ENCODE results near the gene C1orf232. TPM values are rescaled to one million over a fixed set of nuclear protein-coding genes. Genes with fewer than 3 reads are reported as not detected.

The C1orf232 gene
- total and polyA plus RNA-seq, 8 donors = not detected

GRCh38 chr1:26132834-26133167 lies 36.0 kb downstream of the C1orf232 start:
- Histone ChIP-seq H3K4me1 (peaks cover 0 to 4% (median 3%) of the 10 kb centered on the region in 3 donors), H3K27me3 (no peaks in the 10 kb centered on the region), H3K36me3 (no peaks in the 10 kb centered on the region), H3K9me3 (no peaks in the 10 kb centered on the region), H3K27ac (no peak overlapping the region), H3K4me3 (no peak overlapping the region)
- no peak for FAIRE-seq
- no peak for ATAC-seq
- intact Hi-C loops (cut with DNase I) = no loop called here
- DNase-seq = no peak
- WGBS, 2 donors = 95 to 100% methylated on average over 2 of the region's 2 CpGs
- no peak for TF ChIP-seq CTCF (IDR thresholded peaks at IDR 0.05)

- FAIRE-seq = no peak
- WGBS, 2 donors = 86 to 88% methylated on average over 5 of the region's 5 CpGs
Observed at GRCh38 chr1:26132128-26132833, 36.5 kb downstream of the C1orf232 start.

GRCh38 chr1:26130695-26131094 lies 38.1 kb downstream of the C1orf232 start:
- 30 to 44% methylated on average over 1 of the region's 1 CpG for WGBS, 2 donors
- no peak for FAIRE-seq
- no peak for DNase-seq
- Histone ChIP-seq H3K27me3 (no peaks in the 10 kb centered on the region), H3K9me3 (no peaks in the 10 kb centered on the region), H3K27ac (no peak overlapping the region), H3K4me3 (no peak overlapping the region), H3K36me3 (no peaks in the 10 kb centered on the region), H3K4me1 (peaks cover 6 to 25% (median 24%) of the 10 kb centered on the region in 3 donors)
- ATAC-seq = no peak
- no peak for TF ChIP-seq CTCF (IDR thresholded peaks at IDR 0.05)
- intact Hi-C loops (cut with DNase I) = no loop called here

More at GRCh38 chr1:26132128-26132833, 36.5 kb downstream of the C1orf232 start:
- ATAC-seq = no peak
- Histone ChIP-seq H3K4me1 (peaks cover 0 to 10% (median 8%) of the 10 kb centered on the region in 3 donors), H3K27me3 (no peaks in the 10 kb centered on the region), H3K36me3 (no peaks in the 10 kb centered on the region), H3K4me3 (no peak overlapping the region), H3K27ac (no peak overlapping the region), H3K9me3 (no peaks in the 10 kb centered on the region)
- DNase-seq = no peak
- no peak for TF ChIP-seq CTCF (IDR thresholded peaks at IDR 0.05)
- intact Hi-C loops (cut with DNase I) = no loop called here

DNA sequence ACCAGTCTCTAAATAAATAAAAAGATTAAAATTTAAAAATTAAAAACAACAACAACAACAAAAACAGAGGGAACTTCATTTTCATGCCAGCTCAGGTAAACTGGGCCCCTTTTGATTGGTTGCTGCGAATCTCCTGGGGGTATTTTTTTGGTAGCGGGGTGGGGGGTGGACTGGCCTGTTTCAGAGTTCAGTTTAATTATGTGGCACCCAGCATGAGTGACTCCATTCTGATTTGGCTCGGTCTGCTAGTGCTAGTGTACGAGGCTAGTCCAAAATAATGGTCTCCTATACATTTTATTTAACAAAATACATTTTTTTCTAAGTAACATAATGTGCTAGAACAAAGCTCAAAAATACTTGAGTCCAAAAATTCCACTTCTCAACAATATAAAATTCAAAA lies 39.0 kb downstream of the C1orf232 start:
- FAIRE-seq (no peak), ATAC-seq (no peak), DNase-seq (no peak)
- 92 to 98% methylated on average over 4 of the region's 4 CpGs for WGBS, 2 donors
- H3K27ac ChIP-seq = no peak overlapping the region
- no peak overlapping the region for H3K4me3 ChIP-seq
- peaks cover 6 to 34% (median 33%) of the 10 kb centered on the region in 3 donors for H3K4me1 ChIP-seq
- no peak for TF ChIP-seq CTCF (IDR thresholded peaks at IDR 0.05)
- H3K27me3 ChIP-seq = no peaks in the 10 kb centered on the region
- H3K9me3 ChIP-seq = no peaks in the 10 kb centered on the region
- H3K36me3 ChIP-seq = no peaks in the 10 kb centered on the region
- intact Hi-C loops (cut with DNase I) = no loop called here

Data from pancreas (tissue), 10 donors.